Measurements from ENCODE around the gene LAIR1. TPM values are rescaled to one million over a fixed set of nuclear protein-coding genes. Genes with fewer than 3 reads are reported as not detected.

The LAIR1 gene
- polyA plus RNA-seq, 1 experiment: not detected

GRCh38 chr19:54338521-54338920 lies 26.2 kb downstream of the LAIR1 start:
- ChIA-PET POLR2A (no interaction called here), CTCF (interaction anchor here (1.0 kb wide), 1 partner anchor 16 kb away, joined by 3 read pairs; no protein-coding TSS in a partner anchor)
- no peak for DNase-seq (ENCODE audit: low read depth)
- TF ChIP-seq CTCF (IDR thresholded peaks at IDR 0.05; ENCODE audit: insufficient read depth, low read depth, low read length): no peak
- no peaks in the 10 kb centered on the region for H3K36me3 ChIP-seq (ENCODE audit: control insufficient read depth, insufficient read depth, low read length)
- H3K27me3 ChIP-seq (ENCODE audit: control insufficient read depth, insufficient read depth, low read length): no peaks in the 10 kb centered on the region
- H3K4me3 ChIP-seq (ENCODE audit: low read depth, low read length): no peak overlapping the region

- no peak overlapping the region for H3K4me3 ChIP-seq (ENCODE audit: low read depth, low read length)
- DNase-seq (ENCODE audit: low read depth): no peak
- TF ChIP-seq CTCF (IDR thresholded peaks at IDR 0.05; ENCODE audit: insufficient read depth, low read depth, low read length): no peak
- ChIA-PET POLR2A (no interaction called here), CTCF (interaction anchor here (1.0 kb wide), 1 partner anchor 17 kb away, joined by 3 read pairs; no protein-coding TSS in a partner anchor)
- H3K36me3 ChIP-seq (ENCODE audit: control insufficient read depth, insufficient read depth, low read length): no peaks in the 10 kb centered on the region
- H3K27me3 ChIP-seq (ENCODE audit: control insufficient read depth, insufficient read depth, low read length): no peaks in the 10 kb centered on the region
These were observed 26.9 kb downstream of the LAIR1 start for GRCh38 chr19:54337858-54338230.

- no peaks in the 10 kb centered on the region for H3K27me3 ChIP-seq (ENCODE audit: control insufficient read depth, insufficient read depth, low read length)
- CTCF ChIA-PET: no interaction called here
- H3K36me3 ChIP-seq (ENCODE audit: control insufficient read depth, insufficient read depth, low read length): no peaks in the 10 kb centered on the region
- no peak overlapping the region for H3K4me3 ChIP-seq (ENCODE audit: low read depth, low read length)
- POLR2A ChIA-PET: no interaction called here
- no peak for TF ChIP-seq CTCF (IDR thresholded peaks at IDR 0.05; ENCODE audit: insufficient read depth, low read depth, low read length)
- no peak for DNase-seq (ENCODE audit: low read depth)
These were observed 27.6 kb downstream of the LAIR1 start for GRCh38 chr19:54336893-54337857.

- TF ChIP-seq CTCF (IDR thresholded peaks at IDR 0.05; ENCODE audit: insufficient read depth, low read depth, low read length): no peak
- CTCF ChIA-PET: no interaction called here
- POLR2A ChIA-PET: no interaction called here
- H3K27me3 ChIP-seq (ENCODE audit: control insufficient read depth, insufficient read depth, low read length): no peaks in the 10 kb centered on the region
- H3K36me3 ChIP-seq (ENCODE audit: control insufficient read depth, insufficient read depth, low read length): no peaks in the 10 kb centered on the region
- DNase-seq (ENCODE audit: low read depth): no peak
- H3K4me3 ChIP-seq (ENCODE audit: low read depth, low read length): no peak overlapping the region
These were observed 28.5 kb downstream of the LAIR1 start for GRCh38 chr19:54335979-54336892.

- TF ChIP-seq CTCF (IDR thresholded peaks at IDR 0.05; ENCODE audit: insufficient read depth, low read depth, low read length): no peak
- Histone ChIP-seq H3K36me3 (ENCODE audit: control insufficient read depth, insufficient read depth, low read length) (no peaks in the 10 kb centered on the region), H3K27me3 (ENCODE audit: control insufficient read depth, insufficient read depth, low read length) (no peaks in the 10 kb centered on the region), H3K4me3 (ENCODE audit: low read depth, low read length) (no peak overlapping the region)
- CTCF ChIA-PET: no interaction called here
- no peak for DNase-seq (ENCODE audit: low read depth)
- POLR2A ChIA-PET: no interaction called here
These were observed 29.6 kb downstream of the LAIR1 start for GRCh38 chr19:54335164-54335563.

Measured in BJ (cell line).